ENCODE data around the gene SERPINB6.

Gene SERPINB6

DNA sequence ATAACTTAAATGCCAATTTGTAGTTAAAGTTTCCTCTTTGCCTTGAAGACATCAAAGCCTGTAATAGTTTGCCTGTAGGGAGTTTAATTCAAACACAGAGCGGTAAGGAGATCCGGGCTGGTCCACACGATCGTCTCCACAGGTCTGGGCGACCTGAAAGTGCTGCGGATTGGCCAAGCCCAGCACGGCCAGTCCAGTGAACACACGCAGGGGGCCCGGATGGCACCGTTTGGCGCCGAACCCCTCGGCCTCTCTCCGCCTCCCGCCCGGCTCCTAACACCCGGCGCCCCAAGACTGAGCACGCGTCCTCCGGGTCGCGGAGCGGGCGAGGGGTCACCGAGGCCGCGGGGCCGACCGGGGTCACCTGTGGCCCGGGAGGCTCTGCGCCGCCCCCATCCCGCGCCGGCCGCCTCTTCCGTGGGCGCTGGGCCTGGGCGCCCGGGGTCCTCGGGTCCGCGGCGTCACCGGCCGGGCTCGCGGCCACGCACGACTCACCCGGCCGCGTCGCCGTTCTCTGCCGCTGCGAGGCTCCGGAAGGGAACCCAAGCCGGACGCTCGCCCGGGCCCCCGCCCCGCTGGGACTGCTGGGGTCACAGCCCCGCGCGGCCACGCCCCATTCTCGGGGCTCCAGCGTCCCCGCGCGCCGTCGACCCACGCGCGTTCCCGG lies 481 bp downstream of the SERPINB6 start:
- in situ Hi-C loops (cut with MboI; ENCODE audit: low pct_unique_long_range_greater_than_20kb, low sequenced_read_pairs, unreplicated experiment) = no loop called here
- TF ChIP-seq, protein P1, sequence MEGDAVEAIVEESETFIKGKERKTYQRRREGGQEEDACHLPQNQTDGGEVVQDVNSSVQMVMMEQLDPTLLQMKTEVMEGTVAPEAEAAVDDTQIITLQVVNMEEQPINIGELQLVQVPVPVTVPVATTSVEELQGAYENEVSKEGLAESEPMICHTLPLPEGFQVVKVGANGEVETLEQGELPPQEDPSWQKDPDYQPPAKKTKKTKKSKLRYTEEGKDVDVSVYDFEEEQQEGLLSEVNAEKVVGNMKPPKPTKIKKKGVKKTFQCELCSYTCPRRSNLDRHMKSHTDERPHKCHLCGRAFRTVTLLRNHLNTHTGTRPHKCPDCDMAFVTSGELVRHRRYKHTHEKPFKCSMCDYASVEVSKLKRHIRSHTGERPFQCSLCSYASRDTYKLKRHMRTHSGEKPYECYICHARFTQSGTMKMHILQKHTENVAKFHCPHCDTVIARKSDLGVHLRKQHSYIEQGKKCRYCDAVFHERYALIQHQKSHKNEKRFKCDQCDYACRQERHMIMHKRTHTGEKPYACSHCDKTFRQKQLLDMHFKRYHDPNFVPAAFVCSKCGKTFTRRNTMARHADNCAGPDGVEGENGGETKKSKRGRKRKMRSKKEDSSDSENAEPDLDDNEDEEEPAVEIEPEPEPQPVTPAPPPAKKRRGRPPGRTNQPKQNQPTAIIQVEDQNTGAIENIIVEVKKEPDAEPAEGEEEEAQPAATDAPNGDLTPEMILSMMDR (IDR thresholded peaks at IDR 0.05; ENCODE audit: extremely low read depth, insufficient read depth, missing control alignments) = no peak
- DNase-seq (ENCODE audit: low spot score) = peak; percentile 60

DNA sequence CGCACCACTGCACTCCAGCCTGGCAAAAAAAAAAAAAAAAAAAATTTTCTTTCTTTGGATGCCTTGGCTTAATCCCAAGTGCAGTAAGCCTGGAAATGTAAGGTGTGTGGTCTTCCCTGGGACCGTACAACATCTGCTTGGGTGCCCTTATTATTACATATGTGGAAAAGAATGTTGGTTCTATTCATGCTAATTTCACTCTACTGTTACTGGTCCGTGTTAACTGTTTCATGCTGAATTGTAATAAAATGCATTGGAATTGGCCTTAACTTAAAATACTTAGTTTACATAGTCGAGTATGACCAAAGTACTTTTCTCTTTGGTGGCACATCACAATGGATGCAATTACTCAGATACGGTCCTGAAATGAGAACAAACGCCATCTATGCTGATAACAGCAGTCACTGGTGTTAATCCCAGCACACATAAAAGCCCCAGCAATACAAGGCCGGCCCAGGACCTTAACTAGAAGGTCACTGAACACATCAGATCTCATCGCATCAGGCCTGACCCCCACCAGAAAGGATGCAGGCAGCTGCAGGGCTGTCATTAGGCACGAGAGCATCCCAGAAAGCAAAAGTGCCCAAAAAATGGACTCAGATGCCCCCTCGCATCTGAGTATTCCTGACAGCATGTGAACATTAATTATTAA lies 1.2 kb downstream of the SERPINB6 start:
- TF ChIP-seq, protein P1 (IDR thresholded peaks at IDR 0.05; ENCODE audit: extremely low read depth, insufficient read depth, missing control alignments) = no peak
- in situ Hi-C loops (cut with MboI; ENCODE audit: low pct_unique_long_range_greater_than_20kb, low sequenced_read_pairs, unreplicated experiment) = no loop called here
- no peak for DNase-seq (ENCODE audit: low spot score)

DNA sequence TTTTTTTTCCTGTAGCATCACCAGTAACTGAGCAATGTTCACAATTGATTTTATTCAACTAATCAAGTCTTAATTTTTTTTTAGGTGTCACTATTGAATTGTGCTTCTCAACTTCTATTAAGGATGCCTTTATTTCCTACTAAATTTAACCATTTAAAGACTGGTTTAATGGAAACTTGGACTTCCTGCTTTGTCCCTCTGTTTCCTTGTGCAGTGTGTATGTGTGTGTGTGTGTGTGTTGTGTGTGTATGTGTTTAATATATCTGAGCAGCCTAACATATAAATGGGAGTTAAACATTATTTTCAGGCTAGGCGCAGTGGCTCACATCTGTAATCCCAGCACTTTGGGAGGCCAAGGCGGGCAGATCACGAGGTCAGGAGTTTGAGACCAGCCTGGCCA lies 1.8 kb downstream of the SERPINB6 start:
- TF ChIP-seq, protein P1 (IDR thresholded peaks at IDR 0.05; ENCODE audit: extremely low read depth, insufficient read depth, missing control alignments) = no peak
- no peak for DNase-seq (ENCODE audit: low spot score)
- in situ Hi-C loops (cut with MboI; ENCODE audit: low pct_unique_long_range_greater_than_20kb, low sequenced_read_pairs, unreplicated experiment) = no loop called here

DNA sequence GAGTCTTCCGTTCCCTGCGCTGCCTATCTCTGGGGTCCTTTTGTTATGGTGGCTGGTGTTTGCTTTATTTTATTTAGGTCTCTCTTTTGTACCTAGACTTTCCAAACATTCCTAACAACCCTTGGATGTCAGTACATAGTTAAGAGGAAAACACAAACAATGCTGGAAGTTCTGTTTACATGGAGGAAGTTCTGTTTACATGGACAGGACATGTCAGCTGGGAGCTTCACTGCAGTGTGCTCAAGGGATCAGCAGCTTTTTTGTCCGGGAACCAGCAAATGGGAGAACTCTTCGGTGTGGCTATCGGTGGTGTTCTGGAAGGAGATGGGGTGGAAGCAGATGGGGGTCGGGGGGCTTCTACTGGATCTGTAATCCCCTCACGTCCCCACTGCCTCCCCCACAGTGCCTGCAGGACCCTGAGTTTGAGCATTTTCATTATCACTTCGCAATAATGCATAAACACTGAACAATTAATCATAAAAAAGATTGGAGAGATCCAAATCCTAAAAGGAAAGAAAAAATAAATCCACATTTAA lies 2.7 kb downstream of the SERPINB6 start:
- in situ Hi-C loops (cut with MboI; ENCODE audit: low pct_unique_long_range_greater_than_20kb, low sequenced_read_pairs, unreplicated experiment) = no loop called here
- DNase-seq (ENCODE audit: low spot score) = no peak
- TF ChIP-seq, protein P1 (IDR thresholded peaks at IDR 0.05; ENCODE audit: extremely low read depth, insufficient read depth, missing control alignments) = no peak

DNA sequence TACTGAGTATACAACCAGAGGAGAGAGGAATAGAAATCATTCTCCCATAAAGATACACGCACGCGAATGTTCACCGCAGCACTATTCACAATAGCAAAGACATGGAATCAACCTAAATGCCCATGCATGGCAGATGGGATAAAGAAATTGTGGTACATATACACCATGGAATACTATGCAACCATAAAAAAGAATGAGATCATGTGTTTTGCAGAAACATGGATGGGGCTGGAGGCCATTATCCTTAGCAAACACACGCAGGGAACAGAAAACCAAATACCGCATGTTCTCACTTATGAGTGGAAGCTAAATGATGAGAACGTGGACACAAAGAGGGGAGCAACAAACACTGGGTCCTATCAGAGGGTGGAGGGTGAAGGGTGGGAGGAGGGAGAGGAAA lies 3.4 kb downstream of the SERPINB6 start:
- in situ Hi-C loops (cut with MboI; ENCODE audit: low pct_unique_long_range_greater_than_20kb, low sequenced_read_pairs, unreplicated experiment) = no loop called here
- TF ChIP-seq, protein P1 (IDR thresholded peaks at IDR 0.05; ENCODE audit: extremely low read depth, insufficient read depth, missing control alignments) = no peak
- no peak for DNase-seq (ENCODE audit: low spot score)

DNA sequence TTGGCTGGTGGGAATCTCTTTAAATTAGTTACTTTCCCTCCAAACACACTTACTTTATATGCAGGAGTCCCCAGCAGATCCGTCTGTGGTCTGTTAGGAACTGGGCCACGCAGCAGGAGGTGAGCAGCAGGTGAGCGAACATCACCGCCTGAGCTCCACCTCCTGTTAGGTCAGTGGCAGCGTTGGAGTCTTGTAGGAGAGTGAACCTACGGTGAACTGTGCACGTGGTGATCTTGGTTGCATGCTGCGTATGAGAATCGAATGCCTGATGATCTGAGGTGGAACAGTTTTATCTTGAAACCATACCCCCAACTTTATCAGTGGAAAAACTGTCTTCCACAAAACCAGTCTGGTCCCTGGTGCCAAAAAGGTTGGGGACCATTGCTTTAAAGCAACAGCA lies 5.0 kb downstream of the SERPINB6 start:
- no peak for DNase-seq (ENCODE audit: low spot score)
- TF ChIP-seq, protein P1 (IDR thresholded peaks at IDR 0.05; ENCODE audit: extremely low read depth, insufficient read depth, missing control alignments) = no peak
- in situ Hi-C loops (cut with MboI; ENCODE audit: low pct_unique_long_range_greater_than_20kb, low sequenced_read_pairs, unreplicated experiment) = no loop called here
